Activated CD8-positive, alpha-beta T cell treated with anti-CD3 and anti-CD28 coated beads, Interleukin-2, amount 10 ng/mL, durations not matched to agents 7 days and 5 days (primary cell): Measurements from ENCODE around the gene SASH3. TPM values are rescaled to one million over a fixed set of nuclear protein-coding genes. Genes with fewer than 3 reads are reported as not detected.
A peak's percentile ranks its signal among the peaks of the same experiment; 100 is the strongest.

Source experiments
- ATAC-seq: fragments of 150-1000 bp; cut with Tn5 transposase; one replicate; pipeline ENCODE4 v1.10.0; 2021; ENCODE audit warnings: moderate library complexity
- CTCF ChIA-PET: fragments of 350-600 bp; sonication (Branson Sonifier 250); formaldehyde crosslinking; loops from one replicate; lab custom pipeline; 2021; ENCODE audit warnings: antibody characterized with exemption; lab: Charles Lee
- POLR2A ChIA-PET: fragments of 350-600 bp; sonication (Branson Sonifier 250); formaldehyde crosslinking; loops from one replicate; lab custom pipeline; 2021; ENCODE audit warnings: antibody characterized with exemption; lab: Charles Lee
- DNase-seq: peaks from one replicate; pipeline ENCODE4 v3.0.0-alpha.2; 2020
- H3K27ac Mint-ChIP-seq: one replicate; pipeline ENCODE4 v1.8.0; 2021; ENCODE audit warnings: mild to moderate bottlenecking, mixed read lengths
- H3K27me3 Mint-ChIP-seq: one replicate; pipeline ENCODE4 v1.8.0; 2021; ENCODE audit warnings: low read depth, mixed read lengths
- H3K36me3 Mint-ChIP-seq: one replicate; pipeline ENCODE4 v1.8.0; 2021; ENCODE audit warnings: low read depth, mixed read lengths
- H3K4me1 Mint-ChIP-seq: one replicate; pipeline ENCODE4 v1.8.0; 2021; ENCODE audit warnings: low read depth, mixed read lengths
- H3K4me3 Mint-ChIP-seq: one replicate; pipeline ENCODE4 v1.8.0; 2021; ENCODE audit warnings: mild to moderate bottlenecking, mixed read lengths
- H3K9me3 Mint-ChIP-seq: one replicate; pipeline ENCODE4 v1.8.0; 2022; ENCODE audit warnings: mixed read lengths; ENCODE audit not compliant: insufficient read depth
- total RNA-seq, 2 experiments: library from RNA; stranded (reverse); gene quantifications; one replicate each; pipeline ENCODE4 v1.2.3, GENCODE V29; 2021

SASH3 gene
- total RNA-seq, 2 experiments from 2014 or later = 286 to 303 TPM

- ATAC-seq = peak; percentile 18
- no peaks in the 10 kb centered on the region for H3K9me3 Mint-ChIP-seq
- no peaks in the 10 kb centered on the region for H3K27me3 Mint-ChIP-seq
These were observed 5.9 kb upstream of the SASH3 start for GRCh38 chrX:129773649-129774458.

GRCh38 chrX:129777218-129778030 is 2.3 kb upstream of the SASH3 start:
- Mint-ChIP-seq H3K9me3 (no peaks in the 10 kb centered on the region), H3K27me3 (no peaks in the 10 kb centered on the region), H3K4me1 (peaks cover 59% of the 10 kb centered on the region), H3K27ac (peak overlapping the region; percentile 94), H3K4me3 (peak overlapping the region; percentile 69), H3K36me3 (peaks cover 30% of the 10 kb centered on the region)
- ATAC-seq = peak; percentile 40
- POLR2A ChIA-PET = interaction anchor here (1.8 to 10.3 kb wide), 4 partner anchors 8 to 32 kb away, joined by 8 to 165 read pairs (median 86); no protein-coding TSS in a partner anchor
- DNase-seq = peak; percentile 81
- CTCF ChIA-PET = interaction anchor here (1.1 to 3.2 kb wide), 3 partner anchors 18 to 33 kb away, joined by 4 to 12 read pairs (median 10); no protein-coding TSS in a partner anchor

More at GRCh38 chrX:129773649-129774458, 5.9 kb upstream of the SASH3 start:
- H3K4me3 Mint-ChIP-seq = no peak overlapping the region
- peaks cover 5% of the 10 kb centered on the region for H3K36me3 Mint-ChIP-seq
- ChIA-PET POLR2A (interaction anchor here (1.6 to 8.5 kb wide), 3 partner anchors 7 to 20 kb away, joined by 3 to 162 read pairs (median 12); partner anchors contain the start of gene SASH3), CTCF (interaction anchor here (0.7 to 8.8 kb wide), 8 partner anchors 9 to 287 kb away, joined by 3 to 71 read pairs (median 4); partner anchors contain the start of gene SASH3)
- H3K4me1 Mint-ChIP-seq = peaks cover 82% of the 10 kb centered on the region
- no peak for DNase-seq
- peak overlapping the region; percentile 95 for H3K27ac Mint-ChIP-seq

- peak overlapping the region; percentile 89 for H3K4me3 Mint-ChIP-seq
- peaks cover 48% of the 10 kb centered on the region for H3K36me3 Mint-ChIP-seq
- peak overlapping the region; percentile 94 for H3K27ac Mint-ChIP-seq
- peaks cover 54% of the 10 kb centered on the region for H3K4me1 Mint-ChIP-seq
- H3K27me3 Mint-ChIP-seq = no peaks in the 10 kb centered on the region
- H3K9me3 Mint-ChIP-seq = no peaks in the 10 kb centered on the region
- DNase-seq (no peak), ATAC-seq (no peak)
- ChIA-PET POLR2A (interaction anchor here (0.6 to 10.3 kb wide), 8 partner anchors 10 to 154 kb away, joined by 3 to 165 read pairs (median 6); partner anchors contain the start of gene UTP14A), CTCF (interaction anchor here (0.9 to 6.7 kb wide), 7 partner anchors 9 to 33 kb away, joined by 3 to 71 read pairs (median 4); no protein-coding TSS in a partner anchor)
These were observed 570 bp upstream of the SASH3 start for GRCh38 chrX:129779086-129779672.

GRCh38 chrX:129780441-129781105 is 824 bp downstream of the SASH3 start:
- ChIA-PET CTCF (interaction anchor here (0.9 to 6.7 kb wide), 13 partner anchors 11 to 172 kb away, joined by 3 to 71 read pairs (median 6); partner anchors contain the start of gene APLN), POLR2A (interaction anchor here (1.0 to 10.3 kb wide), 7 partner anchors 11 to 140 kb away, joined by 3 to 165 read pairs (median 20); partner anchors contain the start of gene UTP14A)
- H3K4me1 Mint-ChIP-seq = peaks cover 49% of the 10 kb centered on the region
- no peak for ATAC-seq
- H3K9me3 Mint-ChIP-seq = no peaks in the 10 kb centered on the region
- H3K4me3 Mint-ChIP-seq = peak overlapping the region; percentile 89
- no peak for DNase-seq
- H3K27ac Mint-ChIP-seq = peak overlapping the region; percentile 94
- peaks cover 60% of the 10 kb centered on the region for H3K36me3 Mint-ChIP-seq
- no peaks in the 10 kb centered on the region for H3K27me3 Mint-ChIP-seq

- Mint-ChIP-seq H3K9me3 (no peaks in the 10 kb centered on the region), H3K36me3 (peaks cover 66% of the 10 kb centered on the region), H3K27ac (peak overlapping the region; percentile 94), H3K27me3 (no peaks in the 10 kb centered on the region), H3K4me3 (peak overlapping the region; percentile 89), H3K4me1 (peaks cover 55% of the 10 kb centered on the region)
- DNase-seq (peak; percentile 91), ATAC-seq (peak; percentile 75)
- CTCF ChIA-PET = interaction anchor here (0.9 to 6.7 kb wide), 12 partner anchors 11 to 173 kb away, joined by 3 to 71 read pairs (median 6); partner anchors contain the start of gene APLN
- POLR2A ChIA-PET = interaction anchor here (0.5 to 10.3 kb wide), 8 partner anchors 9 to 141 kb away, joined by 3 to 165 read pairs (median 16); no protein-coding TSS in a partner anchor
These were observed 1.5 kb downstream of the SASH3 start for GRCh38 chrX:129781134-129781672.

- Mint-ChIP-seq H3K36me3 (peaks cover 71% of the 10 kb centered on the region), H3K27me3 (no peaks in the 10 kb centered on the region), H3K4me1 (peaks cover 54% of the 10 kb centered on the region), H3K4me3 (peak overlapping the region; percentile 89), H3K27ac (peak overlapping the region; percentile 88), H3K9me3 (no peaks in the 10 kb centered on the region)
- ChIA-PET CTCF (interaction anchor here (0.9 to 6.7 kb wide), 14 partner anchors 12 to 174 kb away, joined by 3 to 71 read pairs (median 6); partner anchors contain the start of gene APLN), POLR2A (interaction anchor here (0.5 to 10.3 kb wide), 8 partner anchors 8 to 142 kb away, joined by 3 to 165 read pairs (median 16); no protein-coding TSS in a partner anchor)
- ATAC-seq (no peak), DNase-seq (no peak)
These were observed 2.1 kb downstream of the SASH3 start for GRCh38 chrX:129781680-129782495.

GRCh38 chrX:129782706-129783105 is 3.0 kb downstream of the SASH3 start:
- DNase-seq (no peak), ATAC-seq (no peak)
- peak overlapping the region; percentile 88 for H3K27ac Mint-ChIP-seq
- ChIA-PET POLR2A (interaction anchor here (0.8 to 10.3 kb wide), 6 partner anchors 12 to 123 kb away, joined by 3 to 165 read pairs (median 26); no protein-coding TSS in a partner anchor), CTCF (interaction anchor here (1.3 to 6.7 kb wide), 7 partner anchors 13 to 127 kb away, joined by 3 to 71 read pairs (median 11); partner anchors contain the start of gene APLN)
- H3K4me3 Mint-ChIP-seq = peak overlapping the region; percentile 89
- no peaks in the 10 kb centered on the region for H3K9me3 Mint-ChIP-seq
- H3K4me1 Mint-ChIP-seq = peaks cover 55% of the 10 kb centered on the region
- H3K27me3 Mint-ChIP-seq = no peaks in the 10 kb centered on the region
- peaks cover 79% of the 10 kb centered on the region for H3K36me3 Mint-ChIP-seq

- H3K4me1 Mint-ChIP-seq = peaks cover 51% of the 10 kb centered on the region
- peaks cover 81% of the 10 kb centered on the region for H3K36me3 Mint-ChIP-seq
- H3K27me3 Mint-ChIP-seq = no peaks in the 10 kb centered on the region
- no peak for ATAC-seq
- peak overlapping the region; percentile 88 for H3K27ac Mint-ChIP-seq
- H3K9me3 Mint-ChIP-seq = no peaks in the 10 kb centered on the region
- peak overlapping the region; percentile 89 for H3K4me3 Mint-ChIP-seq
- ChIA-PET POLR2A (interaction anchor here (0.8 to 10.3 kb wide), 6 partner anchors 12 to 124 kb away, joined by 3 to 165 read pairs (median 26); no protein-coding TSS in a partner anchor), CTCF (interaction anchor here (0.9 to 6.7 kb wide), 8 partner anchors 14 to 142 kb away, joined by 3 to 71 read pairs (median 6); partner anchors contain the start of gene APLN)
- no peak for DNase-seq
These were observed 3.6 kb downstream of the SASH3 start for GRCh38 chrX:129783291-129783713.

GRCh38 chrX:129784371-129784770 is 4.6 kb downstream of the SASH3 start:
- Mint-ChIP-seq H3K27me3 (no peaks in the 10 kb centered on the region), H3K4me3 (peak overlapping the region; percentile 89), H3K4me1 (peaks cover 46% of the 10 kb centered on the region), H3K36me3 (peaks cover 83% of the 10 kb centered on the region), H3K27ac (peak overlapping the region; percentile 88), H3K9me3 (no peaks in the 10 kb centered on the region)
- ATAC-seq (no peak), DNase-seq (no peak)
- ChIA-PET CTCF (interaction anchor here (1.0 to 6.7 kb wide), 4 partner anchors 15 to 141 kb away, joined by 3 to 71 read pairs (median 22); no protein-coding TSS in a partner anchor), POLR2A (interaction anchor here (0.7 to 10.3 kb wide), 4 partner anchors 11 to 180 kb away, joined by 3 to 165 read pairs (median 106); no protein-coding TSS in a partner anchor)
